Heart right ventricle (tissue), 16 donors: ENCODE results near the gene ZBTB9. TPM values are rescaled to one million over a fixed set of nuclear protein-coding genes. Genes with fewer than 3 reads are reported as not detected.

Experiments
- ATAC-seq, 8 donors: fragments of 200-7000 bp; cut with Tn5 transposase; one replicate each; pipeline ENCODE4 v1.9.1; 2020; ENCODE audit warnings: mild to moderate bottlenecking in 8 of 8, moderate library complexity in 8 of 8, moderate number of reproducible peaks in 1 of 8
- DNase-seq, 2 donors: peaks; one replicate each; pipeline ENCODE4 v3.0.0-alpha.2; 2020
- H3K27ac ChIP-seq, 10 donors: fragments of 200-600 bp; sonication (generic) in 2 of 10; one replicate each; pipeline versions ENCODE4 v1.5.0 to v1.8.0; 2020 to 2022; ENCODE audit warnings: mild to moderate bottlenecking in 3 of 10
- H3K27me3 ChIP-seq, 7 donors: fragments of 200-600 bp; one replicate each; pipeline ENCODE4 v1.8.0; 2021 to 2022; ENCODE audit warnings: mild to moderate bottlenecking in 2 of 7
- H3K36me3 ChIP-seq, 9 donors: fragments of 200-600 bp; sonication (generic) in 1 of 9; one replicate each; pipeline versions ENCODE4 v1.5.0 to v1.8.0; 2020 to 2022; ENCODE audit warnings: mild to moderate bottlenecking in 2 of 9
- H3K4me1 ChIP-seq, 9 donors: fragments of 200-600 bp; sonication (generic) in 1 of 9; one replicate each; pipeline versions ENCODE4 v1.5.0 to v1.8.0; 2020 to 2022; ENCODE audit warnings: mild to moderate bottlenecking in 4 of 9
- H3K4me3 ChIP-seq, 10 donors: fragments of 200-600 bp; sonication (generic) in 2 of 10; one replicate each; pipeline versions ENCODE4 v1.5.0 to v1.8.0; 2020 to 2022; ENCODE audit warnings: mild to moderate bottlenecking in 7 of 10, moderate library complexity in 2 of 10
- H3K9me3 ChIP-seq, 11 donors: fragments of 200-600 bp in 10 of 11; sonication (generic) in 2 of 11; one replicate each; pipeline versions ENCODE4 v1.5.0 to v1.8.0; 2013 to 2022; ENCODE audit warnings: mild to moderate bottlenecking in 2 of 11, control low read depth in 1 of 11, moderate library complexity in 1 of 11
- CTCF ChIP-seq, 9 donors: fragments of 200-600 bp; sonication (generic) in 2 of 9; IDR thresholded peaks; one replicate each; pipeline versions ENCODE4 v1.5.0 to v1.8.0; 2021 to 2022; ENCODE audit warnings: antibody characterized with exemption in 9 of 9, mild to moderate bottlenecking in 5 of 9, moderate library complexity in 1 of 9
- WGBS, 2 donors: extraction: QIAGEN DNeasy Blood & Tissue Kit; methylation state at CpG; one replicate each; pipeline ENCODE4 v1.1.7; 2013; ENCODE audit warnings: inconsistent platforms in 1 of 2; 5-methylcytosine and 5-hydroxymethylcytosine counted together
- intact Hi-C, 10 donors: fragments of 100-400 bp; cut with DNase I; formaldehyde crosslinking; loops; one replicate each; pipeline versions ENCODE4 v1.11.1 to v1.14.2; 2022
- polyA plus RNA-seq, 2 donors: library from polyadenylated mRNA; stranded (reverse); fragments of 200-250 nt; gene quantifications; one replicate each; pipeline ENCODE4 v1.2.3, GENCODE V29; 2013
- total RNA-seq, 10 donors: library from RNA; stranded (reverse); fragmentation: NEBNext Ultra II Directional in 3 of 10; extraction: Animal tissue kit (Norgen Biotek cat#: 25700) in 3 of 10; gene quantifications; one replicate each; pipeline versions ENCODE4 v1.2.1 to v1.2.4, GENCODE V29; 2021 to 2023
- donor health status: Arrhythmogenic right ventricular cardiomyopathy.
- donor health status: ischemic (EF 13 %, LVEDD 7.1; RV severe dilation, severe dysfunction).
- donor health status: healthy with polysubstance abuse.
- donor health status: DM: no; HTN: yes; CAD: no.
- donor health status: DM: no; HTN: no; CAD: no.
- donor health status: ischemic (EF 25% LVEDD 6.9; RV normal size, moderate dysfunction).
- donor health status: ischemic (EF 25% LVEDD 5.7; RV mildly dilated, moderate dysfunction).
- donor health status: healthy.
- donor health status: DM: yes; HTN: yes; CAD: no.
- donor health status: Ischemic cardiomyopathy.
- donor health status: ischemic (EF 35%, LVEDD 5.7; RV mildly dilated, moderate dysfunction).
- donor health status: nonischemic (EF 11% LVEDD 7.7; RV severe dilation, severe dysfunction).
- donor health status: DM: yes; HTN: yes; CAD: no.
- donor health status: PGD.
- donor health status: ischemic (EF 29% LVEDD 5.4; RV normal size, mild dysfunction).
- donor health status: nonischemic (EF 23%, LVEDD 6.1; RV moderate dilation, normal function).

Gene ZBTB9
- total and polyA plus RNA-seq, 12 donors = 1.2 to 6.5 (median 4.8) TPM

GRCh38 chr6:33446356-33446755 is 8.0 kb upstream of the ZBTB9 start:
- Histone ChIP-seq H3K9me3 (no peaks in the 10 kb centered on the region), H3K27ac (peak overlapping the region in 1 of 10 donors; percentile 58), H3K4me1 (peaks cover 0 to 42% (median 0%) of the 10 kb centered on the region in 9 donors), H3K36me3 (peaks cover 0 to 79% (median 6%) of the 10 kb centered on the region in 9 donors), H3K27me3 (no peaks in the 10 kb centered on the region), H3K4me3 (no peak overlapping the region)
- 92 to 94% methylated on average over 10 of the region's 10 CpGs for WGBS, 2 donors
- no peak for ATAC-seq
- intact Hi-C loops = no loop called here
- TF ChIP-seq CTCF (IDR thresholded peaks at IDR 0.05) = no peak
- no peak for DNase-seq

GRCh38 chr6:33450434-33450833 is 3.9 kb upstream of the ZBTB9 start:
- H3K27me3 ChIP-seq = no peaks in the 10 kb centered on the region
- intact Hi-C loops = loop anchor here in 8 of 10 donors (10.0 kb wide), 2 partner anchors 114 to 124 kb away; no protein-coding TSS in a partner anchor
- ATAC-seq = no peak
- DNase-seq = no peak
- H3K27ac ChIP-seq = peak overlapping the region in 1 of 10 donors; percentile 61
- no peaks in the 10 kb centered on the region for H3K9me3 ChIP-seq
- peaks cover 4 to 50% (median 16%) of the 10 kb centered on the region in 9 donors for H3K4me1 ChIP-seq
- WGBS, 2 donors = 62 to 67% methylated on average over 3 of the region's 3 CpGs
- H3K36me3 ChIP-seq = peaks cover 0 to 45% (median 0%) of the 10 kb centered on the region in 9 donors
- no peak overlapping the region for H3K4me3 ChIP-seq
- TF ChIP-seq CTCF (IDR thresholded peaks at IDR 0.05) = no peak

GRCh38 chr6:33451606-33452005 is 2.8 kb upstream of the ZBTB9 start:
- ATAC-seq (no peak), DNase-seq (no peak)
- H3K36me3 ChIP-seq = peaks cover 0 to 45% (median 0%) of the 10 kb centered on the region in 9 donors
- 90 to 92% methylated on average over 15 of the region's 15 CpGs for WGBS, 2 donors
- H3K9me3 ChIP-seq = no peaks in the 10 kb centered on the region
- H3K27me3 ChIP-seq = no peaks in the 10 kb centered on the region
- no peak overlapping the region for H3K4me3 ChIP-seq
- intact Hi-C loops = loop anchor here in 8 of 10 donors (10.0 kb wide), 2 partner anchors 113 to 123 kb away; no protein-coding TSS in a partner anchor
- no peak for TF ChIP-seq CTCF (IDR thresholded peaks at IDR 0.05)
- H3K27ac ChIP-seq = no peak overlapping the region
- peaks cover 4 to 43% (median 17%) of the 10 kb centered on the region in 9 donors for H3K4me1 ChIP-seq

GRCh38 chr6:33452496-33452895 is 1.9 kb upstream of the ZBTB9 start:
- no peak for DNase-seq
- TF ChIP-seq CTCF (IDR thresholded peaks at IDR 0.05) = no peak
- peak overlapping the region in 3 of 10 donors; percentile 83 to 90 (median 87) for H3K27ac ChIP-seq
- peaks cover 4 to 43% (median 17%) of the 10 kb centered on the region in 9 donors for H3K4me1 ChIP-seq
- ATAC-seq = no peak
- no peaks in the 10 kb centered on the region for H3K27me3 ChIP-seq
- WGBS, 2 donors = 89 to 90% methylated on average over 4 of the region's 4 CpGs
- H3K4me3 ChIP-seq = no peak overlapping the region
- peaks cover 0 to 44% (median 0%) of the 10 kb centered on the region in 9 donors for H3K36me3 ChIP-seq
- no peaks in the 10 kb centered on the region for H3K9me3 ChIP-seq
- intact Hi-C loops = loop anchor here in 8 of 10 donors (10.0 kb wide), 2 partner anchors 112 to 122 kb away; no protein-coding TSS in a partner anchor
